ENCODE results near the gene SP2.

DNA sequence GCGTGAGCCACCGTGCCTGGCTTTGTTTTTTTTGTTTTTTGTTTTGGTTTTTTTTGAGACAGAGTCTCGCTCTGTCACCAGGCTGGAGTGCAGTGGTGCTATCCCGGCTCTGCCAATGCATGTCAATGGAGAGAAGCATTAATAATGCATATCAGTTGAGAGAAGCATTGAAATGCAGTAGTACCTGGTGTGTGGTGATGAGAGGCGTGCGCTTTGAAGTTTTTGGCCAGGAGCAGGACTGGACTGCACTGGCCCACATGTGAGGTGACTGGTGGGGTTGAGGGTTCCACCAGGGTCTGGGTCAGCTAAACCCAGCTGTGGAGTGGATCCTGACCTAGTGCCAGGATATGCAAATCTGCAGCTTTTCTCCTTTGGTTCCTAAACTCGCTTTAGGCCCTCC, 5.4 kb downstream of the SP2 start:
- TF ChIP-seq FOSL1 (IDR thresholded peaks at IDR 0.05; ENCODE audit: low read depth) (no peak), ELF1 (IDR thresholded peaks at IDR 0.05; ENCODE audit: borderline replicate concordance, low read depth) (no peak), POLR2A (IDR thresholded peaks at IDR 0.05; ENCODE audit: borderline replicate concordance, extremely low read depth, insufficient read depth, insufficient read length) (no peak)
- TF ChIP-seq, protein P1, sequence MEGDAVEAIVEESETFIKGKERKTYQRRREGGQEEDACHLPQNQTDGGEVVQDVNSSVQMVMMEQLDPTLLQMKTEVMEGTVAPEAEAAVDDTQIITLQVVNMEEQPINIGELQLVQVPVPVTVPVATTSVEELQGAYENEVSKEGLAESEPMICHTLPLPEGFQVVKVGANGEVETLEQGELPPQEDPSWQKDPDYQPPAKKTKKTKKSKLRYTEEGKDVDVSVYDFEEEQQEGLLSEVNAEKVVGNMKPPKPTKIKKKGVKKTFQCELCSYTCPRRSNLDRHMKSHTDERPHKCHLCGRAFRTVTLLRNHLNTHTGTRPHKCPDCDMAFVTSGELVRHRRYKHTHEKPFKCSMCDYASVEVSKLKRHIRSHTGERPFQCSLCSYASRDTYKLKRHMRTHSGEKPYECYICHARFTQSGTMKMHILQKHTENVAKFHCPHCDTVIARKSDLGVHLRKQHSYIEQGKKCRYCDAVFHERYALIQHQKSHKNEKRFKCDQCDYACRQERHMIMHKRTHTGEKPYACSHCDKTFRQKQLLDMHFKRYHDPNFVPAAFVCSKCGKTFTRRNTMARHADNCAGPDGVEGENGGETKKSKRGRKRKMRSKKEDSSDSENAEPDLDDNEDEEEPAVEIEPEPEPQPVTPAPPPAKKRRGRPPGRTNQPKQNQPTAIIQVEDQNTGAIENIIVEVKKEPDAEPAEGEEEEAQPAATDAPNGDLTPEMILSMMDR (IDR thresholded peaks at IDR 0.05 in 2 of 3, conservative IDR thresholded peaks at IDR 0.05 in 1 of 3; ENCODE audit: borderline replicate concordance in 1 of 3, insufficient read depth in 1 of 3, low read depth in 2 of 3, low read length in 2 of 3): no peak
- TF ChIP-seq, protein P2, sequence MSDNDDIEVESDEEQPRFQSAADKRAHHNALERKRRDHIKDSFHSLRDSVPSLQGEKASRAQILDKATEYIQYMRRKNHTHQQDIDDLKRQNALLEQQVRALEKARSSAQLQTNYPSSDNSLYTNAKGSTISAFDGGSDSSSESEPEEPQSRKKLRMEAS (IDR thresholded peaks at IDR 0.05): no peak
